H1 (cell line): ENCODE results near the gene BUD13. TPM values are rescaled to one million over a fixed set of nuclear protein-coding genes. Genes with fewer than 3 reads are reported as not detected.

Experiments used
- CTCF ChIA-PET: fragments of 300-600 bp; sonication (Branson Sonifier 250); formaldehyde crosslinking; loops from one replicate; lab custom pipeline; 2021; ENCODE audit not compliant: partially characterized antibody; lab: Charles Lee
- POLR2A ChIA-PET: fragments of 300-600 bp; sonication (Branson Sonifier 250); formaldehyde crosslinking; loops from one replicate; lab custom pipeline; 2021; ENCODE audit warnings: inconsistent platforms; ENCODE audit not compliant: partially characterized antibody; lab: Charles Lee
- DNase-seq, 2 experiments: peaks; one replicate each; pipeline versions ENCODE4 v3.0.0 to v3.0.0-alpha.2; 2010 to 2022; ENCODE audit warnings: low spot score in 2 of 2, low read depth in 1 of 2, mixed read lengths in 1 of 2
- FAIRE-seq: peaks from 2 replicates; lab custom pipeline; 2011; peaks lifted over from hg19 to GRCh38; lab: Jason Lieb, UNC
- H2AFZ ChIP-seq: 2 replicates; pipeline ENCODE4 v1.8.1; 2012; ENCODE audit warnings: low read length, inconsistent platforms
- H2AK5ac ChIP-seq: 2 replicates; pipeline ENCODE4 v1.6.1; 2013; ENCODE audit warnings: low read depth, low read length
- H2BK120ac ChIP-seq: replicated peaks from 2 replicates; pipeline ENCODE3; 2013; ENCODE audit warnings: low read depth, low read length, inconsistent platforms
- H2BK12ac ChIP-seq: 2 replicates; pipeline ENCODE4 v1.6.1; 2013; ENCODE audit warnings: low read depth, low read length
- H2BK15ac ChIP-seq: 2 replicates; pipeline ENCODE4 v1.6.1; 2013; ENCODE audit warnings: low read length
- H2BK20ac ChIP-seq: 2 replicates; pipeline ENCODE4 v1.6.1; 2013; ENCODE audit warnings: low read length
- H2BK5ac ChIP-seq: 2 replicates; pipeline ENCODE4 v1.6.1; 2013; ENCODE audit warnings: low read depth, low read length
- H3K14ac ChIP-seq: 2 replicates; pipeline ENCODE4 v1.6.1; 2013; ENCODE audit warnings: inconsistent platforms; ENCODE audit not compliant: insufficient read length
- H3K18ac ChIP-seq: 2 replicates; pipeline ENCODE4 v1.6.1; 2013; ENCODE audit warnings: low read length; ENCODE audit errors: extremely low read depth
- H3K23ac ChIP-seq: 2 replicates; pipeline ENCODE4 v1.6.1; 2013; ENCODE audit warnings: inconsistent platforms; ENCODE audit not compliant: insufficient read length
- H3K23me2 ChIP-seq: 2 replicates; pipeline ENCODE4 v1.6.1; 2013; ENCODE audit warnings: low read depth, low read length
- H3K27ac ChIP-seq: 2 replicates; pipeline ENCODE4 v1.6.1; 2011; ENCODE audit warnings: low read depth, low read length, inconsistent platforms
- H3K27me3 ChIP-seq, 4 experiments: replicated peaks in 1 of 4; 1 replicate in 1 of 4; 2 replicates in 3 of 4; pipeline versions ENCODE4 v1.6.1 to v1.8.1; 2011 to 2013; ENCODE audit warnings: low read length in 3 of 4, mild to moderate bottlenecking in 3 of 4, inconsistent platforms in 2 of 4, mixed read lengths in 2 of 4, moderate library complexity in 1 of 4; ENCODE audit not compliant: control insufficient read depth in 3 of 4, insufficient read depth in 3 of 4; ENCODE audit errors: extremely low read depth in 1 of 4
- H3K36me3 ChIP-seq, 4 experiments: 2 replicates each; pipeline versions ENCODE4 v1.6.1 to v1.8.1; 2011 to 2013; ENCODE audit warnings: mild to moderate bottlenecking in 4 of 4, low read length in 3 of 4, moderate library complexity in 2 of 4, control low read depth in 1 of 4, inconsistent platforms in 1 of 4; ENCODE audit not compliant: insufficient read depth in 4 of 4, control insufficient read depth in 2 of 4
- H3K4ac ChIP-seq: replicated peaks from 2 replicates; pipeline ENCODE3; 2013; ENCODE audit warnings: low read length, low read depth, mixed read lengths, inconsistent platforms; ENCODE audit not compliant: insufficient read length
- H3K4me1 ChIP-seq, 4 experiments: replicated peaks in 1 of 4; 1 replicate in 1 of 4; 2 replicates in 3 of 4; pipeline versions ENCODE4 v1.6.1 to v1.8.1; 2011 to 2013; ENCODE audit warnings: low read length in 3 of 4, inconsistent platforms in 2 of 4, mixed read lengths in 1 of 4; ENCODE audit not compliant: insufficient read depth in 4 of 4, control insufficient read depth in 3 of 4
- H3K4me2 ChIP-seq, 2 experiments: 2 replicates each; pipeline versions ENCODE4 v1.6.1 to v1.8.1; 2011 to 2013; ENCODE audit warnings: low read depth in 2 of 2, low read length in 2 of 2, control low read depth in 1 of 2, inconsistent platforms in 1 of 2, mild to moderate bottlenecking in 1 of 2; ENCODE audit not compliant: insufficient read depth in 1 of 2
- H3K4me3 ChIP-seq, 4 experiments: fragments of 200-600, 300-600 bp in 1 of 4; sonication (generic), shearing (Covaris generic), sonication (Bioruptor Twin) in 1 of 4; 2 replicates each; pipeline versions ENCODE4 v1.5.1 to v1.8.1; 2011 to 2016; ENCODE audit warnings: low read length in 4 of 4, low read depth in 3 of 4, control low read depth in 2 of 4, inconsistent platforms in 2 of 4, mild to moderate bottlenecking in 2 of 4, mixed read lengths in 1 of 4, moderate library complexity in 1 of 4; ENCODE audit not compliant: insufficient read depth in 2 of 4; ENCODE audit errors: extremely low read depth in 1 of 4
- H3K56ac ChIP-seq: replicated peaks from 2 replicates; pipeline ENCODE3; 2013; ENCODE audit warnings: low read depth, mild to moderate bottlenecking, mixed read lengths, low read length, inconsistent platforms; ENCODE audit not compliant: insufficient read length
- H3K79me1 ChIP-seq: 2 replicates; pipeline ENCODE4 v1.6.1; 2013; ENCODE audit warnings: low read depth, low read length, control low read depth
- H3K79me2 ChIP-seq, 2 experiments: 2 replicates each; pipeline versions ENCODE4 v1.6.1 to v1.8.1; 2012 to 2013; ENCODE audit warnings: low read length in 2 of 2, mild to moderate bottlenecking in 2 of 2, inconsistent platforms in 1 of 2; ENCODE audit not compliant: insufficient read depth in 2 of 2, control insufficient read depth in 1 of 2
- H3K9ac ChIP-seq, 4 experiments: replicated peaks in 1 of 4; 1 replicate in 1 of 4; 2 replicates in 3 of 4; pipeline versions ENCODE4 v1.6.1 to v1.8.1; 2011 to 2013; ENCODE audit warnings: low read depth in 3 of 4, low read length in 3 of 4, control low read depth in 2 of 4, mild to moderate bottlenecking in 2 of 4, moderate library complexity in 2 of 4, inconsistent platforms in 1 of 4; ENCODE audit errors: extremely low read depth in 1 of 4
- H3K9me3 ChIP-seq, 2 experiments: 2 replicates each; pipeline versions ENCODE4 v1.6.1 to v1.8.1; 2012 to 2013; ENCODE audit warnings: mild to moderate bottlenecking in 2 of 2, moderate library complexity in 2 of 2, control low read depth in 1 of 2, inconsistent platforms in 1 of 2, low read depth in 1 of 2, low read length in 1 of 2, mixed read lengths in 1 of 2; ENCODE audit not compliant: insufficient read depth in 2 of 2
- H4K20me1 ChIP-seq, 2 experiments: replicated peaks in 1 of 2; 2 replicates each; pipeline versions ENCODE3 to v1.8.1; 2011 to 2013; ENCODE audit warnings: inconsistent platforms in 2 of 2, low read length in 2 of 2, mild to moderate bottlenecking in 1 of 2; ENCODE audit not compliant: insufficient read depth in 2 of 2, control insufficient read depth in 1 of 2
- H4K5ac ChIP-seq: 2 replicates; pipeline ENCODE4 v1.6.1; 2013; ENCODE audit warnings: low read length, low read depth, mixed read lengths, inconsistent platforms; ENCODE audit not compliant: insufficient read length
- H4K8ac ChIP-seq: 2 replicates; pipeline ENCODE4 v1.8.0; 2013; ENCODE audit warnings: mild to moderate bottlenecking, moderate library complexity, low read length, inconsistent platforms; ENCODE audit not compliant: insufficient read depth; ENCODE audit errors: extremely low read depth
- H4K91ac ChIP-seq: replicated peaks from 2 replicates; pipeline ENCODE3; 2013; ENCODE audit warnings: low read length, mixed read lengths, inconsistent platforms; ENCODE audit not compliant: insufficient read length
- CHD1 ChIP-seq: IDR thresholded peaks from 2 replicates; pipeline ENCODE4 v1.6.1; 2012; ENCODE audit warnings: low read depth, low read length, improper control_type of control experiment
- CTBP2 ChIP-seq: IDR thresholded peaks from 2 replicates; pipeline ENCODE4 v1.7.0; 2011; ENCODE audit warnings: borderline replicate concordance, mild to moderate bottlenecking, moderate library complexity, mixed read lengths, low read length; ENCODE audit not compliant: insufficient read depth, insufficient read length
- HDAC6 ChIP-seq: IDR thresholded peaks from one replicate; pipeline ENCODE4 v1.7.1; 2012; ENCODE audit warnings: low read depth, mild to moderate bottlenecking, inconsistent platforms, low read length, moderate library complexity
- MAFK ChIP-seq: IDR thresholded peaks from 2 replicates; pipeline ENCODE4 v1.6.1; 2012; ENCODE audit warnings: low read depth, mild to moderate bottlenecking, improper control_type of control experiment, low read length
- POLR2AphosphoS5 ChIP-seq: IDR thresholded peaks from 2 replicates; pipeline ENCODE4 v1.6.1; 2011; ENCODE audit warnings: low read depth, low read length
- SIN3A ChIP-seq, 2 experiments: IDR thresholded peaks in 1 of 2; conservative IDR thresholded peaks in 1 of 2; 2 replicates each; pipeline ENCODE4 v1.6.1; 2011 to 2012; ENCODE audit warnings: low read length in 2 of 2, improper control_type of control experiment in 1 of 2, low read depth in 1 of 2, mild to moderate bottlenecking in 1 of 2
- SRF ChIP-seq: IDR thresholded peaks from 2 replicates; pipeline ENCODE4 v1.6.1; 2011; ENCODE audit warnings: mild to moderate bottlenecking, low read depth, low read length, moderate library complexity
- TEAD4 ChIP-seq: IDR thresholded peaks from 2 replicates; pipeline ENCODE4 v1.6.1; 2012; ENCODE audit warnings: low read depth, low read length, inconsistent platforms, mixed read lengths
- WGBS, 2 experiments: shearing (Covaris generic) in 1 of 2; methylation state at CpG; one replicate each; pipeline versions ENCODE4 v1.1.6 to v1.1.7; 2013 to 2015; ENCODE audit warnings: low lambda C conversion rate in 2 of 2, mixed read lengths in 2 of 2, inconsistent platforms in 1 of 2, low coverage in 1 of 2, missing lambda C conversion rate in 1 of 2; ENCODE audit not compliant: insufficient replicate concordance in 2 of 2, insufficient coverage in 1 of 2, insufficient read length in 1 of 2; ENCODE audit errors: extremely low coverage in 1 of 2, missing lambda C conversion rate in 1 of 2; 5-methylcytosine and 5-hydroxymethylcytosine counted together
- polyA plus RNA-seq, 7 experiments: library from polyadenylated mRNA; depleted of rRNA in 3 of 7; stranded (reverse) in 5 of 7; unstranded in 2 of 7; fragments of >200 nt in 5 of 7; fragments of 200-250 nt in 2 of 7; gene quantifications; 1 replicate in 5 of 7; 2 replicates in 1 of 7; 4 replicates in 1 of 7; pipeline versions ENCODE4 v1.2.1 to v1.2.3, GENCODE V29; 2011 to 2013; ENCODE audit warnings: missing spikeins in 2 of 7, mixed read lengths in 2 of 7
- total RNA-seq: library from RNA; stranded (reverse); fragmentation: NEBNext Ultra II Directional; extraction: Animal tissue kit (Norgen Biotek cat#: 25700); gene quantifications from 2 replicates; pipeline ENCODE4 v1.2.1, GENCODE V29; 2021
- TF ChIP-seq, protein P1 (sequence below), 3 experiments: IDR thresholded peaks; 1 replicate in 2 of 3; 2 replicates in 1 of 3; pipeline versions ENCODE4 v1.5.1 to v1.6.1; 2011; ENCODE audit warnings: low read length in 3 of 3, mild to moderate bottlenecking in 3 of 3, inconsistent platforms in 2 of 3, low read depth in 1 of 3, moderate library complexity in 1 of 3; ENCODE audit not compliant: insufficient read depth in 1 of 3; ENCODE audit errors: control extremely low read depth in 1 of 3

Gene BUD13
- total and polyA plus RNA-seq, 2 of the 8 experiments (the other 6 are each of a cell fraction or from before 2014, with no cell fraction given) = 24.8 to 27.2 TPM

DNA sequence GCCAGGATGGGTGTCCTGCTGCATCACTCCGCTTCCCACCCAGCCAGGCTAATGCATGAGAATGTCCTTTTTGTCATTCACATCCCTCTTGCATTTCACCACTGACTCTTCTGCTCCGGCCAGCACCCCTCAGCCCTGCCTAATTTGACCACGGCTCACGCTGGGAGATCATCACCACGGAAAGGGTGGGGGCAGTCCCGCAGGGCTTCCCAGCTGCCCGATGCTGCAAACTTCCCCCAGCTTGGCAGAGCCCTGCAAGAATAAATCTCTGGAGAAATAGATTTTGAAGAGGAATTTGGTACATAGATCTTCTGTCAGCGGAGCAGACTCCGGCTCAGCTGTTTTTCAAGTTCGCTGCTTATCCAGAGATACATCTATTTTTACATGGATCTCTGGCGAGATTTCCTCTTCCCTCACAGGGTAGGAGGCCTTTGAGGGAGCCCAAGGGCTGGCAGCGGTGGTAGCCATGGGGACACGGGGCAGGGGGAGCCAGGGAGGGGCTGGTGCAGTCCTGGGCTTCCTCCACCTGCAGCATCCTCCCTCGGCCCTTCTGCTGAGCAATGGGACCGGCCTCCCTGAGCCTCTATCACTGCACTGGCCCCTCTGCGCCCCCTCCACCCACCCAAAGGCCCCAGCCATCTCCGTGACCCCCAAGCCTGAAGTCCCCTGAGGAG, 62.6 kb downstream of the BUD13 start:
- peak overlapping the region in 1 of 4 experiments; percentile 16; a peak in 2 of 8 replicates for H3K4me3 ChIP-seq
- no peak for FAIRE-seq
- TF ChIP-seq MAFK = no peak
- TF ChIP-seq, protein P1, sequence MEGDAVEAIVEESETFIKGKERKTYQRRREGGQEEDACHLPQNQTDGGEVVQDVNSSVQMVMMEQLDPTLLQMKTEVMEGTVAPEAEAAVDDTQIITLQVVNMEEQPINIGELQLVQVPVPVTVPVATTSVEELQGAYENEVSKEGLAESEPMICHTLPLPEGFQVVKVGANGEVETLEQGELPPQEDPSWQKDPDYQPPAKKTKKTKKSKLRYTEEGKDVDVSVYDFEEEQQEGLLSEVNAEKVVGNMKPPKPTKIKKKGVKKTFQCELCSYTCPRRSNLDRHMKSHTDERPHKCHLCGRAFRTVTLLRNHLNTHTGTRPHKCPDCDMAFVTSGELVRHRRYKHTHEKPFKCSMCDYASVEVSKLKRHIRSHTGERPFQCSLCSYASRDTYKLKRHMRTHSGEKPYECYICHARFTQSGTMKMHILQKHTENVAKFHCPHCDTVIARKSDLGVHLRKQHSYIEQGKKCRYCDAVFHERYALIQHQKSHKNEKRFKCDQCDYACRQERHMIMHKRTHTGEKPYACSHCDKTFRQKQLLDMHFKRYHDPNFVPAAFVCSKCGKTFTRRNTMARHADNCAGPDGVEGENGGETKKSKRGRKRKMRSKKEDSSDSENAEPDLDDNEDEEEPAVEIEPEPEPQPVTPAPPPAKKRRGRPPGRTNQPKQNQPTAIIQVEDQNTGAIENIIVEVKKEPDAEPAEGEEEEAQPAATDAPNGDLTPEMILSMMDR (IDR thresholded peaks at IDR 0.05; ENCODE audit: control extremely low read depth in 1 of 3, insufficient read depth in 1 of 3, low read depth in 1 of 3, low read length in 3 of 3) = no peak
- no peak for TF ChIP-seq POLR2AphosphoS5
- TF ChIP-seq TEAD4 = no peak; the same call in 1 of the 2 replicates
- no peak for TF ChIP-seq SRF
- no peak for TF ChIP-seq CHD1
- TF ChIP-seq SIN3A (conservative IDR thresholded peaks at IDR 0.05 in 1 of 2, IDR thresholded peaks at IDR 0.05 in 1 of 2; ENCODE audit: low read depth in 1 of 2, low read length in 2 of 2) = no peak
- TF ChIP-seq HDAC6 = no peak
- no peak for TF ChIP-seq CTBP2

More for the DNA sequence above, 62.6 kb downstream of the BUD13 start:
- H3K56ac ChIP-seq = no peak overlapping the region
- no peaks in the 10 kb centered on the region for H3K79me1 ChIP-seq
- H3K9ac ChIP-seq = no peak overlapping the region
- 0 out of 2 replicates have a peak overlapping the region, but pooled peaks have one; percentile 90 for H2BK12ac ChIP-seq
- 37% methylated on average over 15 of the region's 17 CpGs; no CpG with 5 or more reads in 1 of the 2 experiments for WGBS, 2 experiments
- H3K27me3 ChIP-seq = peaks cover 0 to 25% (median 16%) of the 10 kb centered on the region in 4 experiments; a peak in 5 of 7 replicates
- peaks cover 7 to 32% (median 16%) of the 10 kb centered on the region in 4 experiments for H3K4me1 ChIP-seq
- peak overlapping the region; percentile 56 to 60; a peak in 3 of 4 replicates for H3K4me2 ChIP-seq
- peak overlapping the region; percentile 56 for H4K91ac ChIP-seq
- H4K8ac ChIP-seq = no peak overlapping the region; the same call in 1 of the 2 replicates
- POLR2A ChIA-PET = no interaction called here
- H2BK20ac ChIP-seq = peak overlapping the region; percentile 80
- no peaks in the 10 kb centered on the region for H3K36me3 ChIP-seq
- DNase-seq = no peak
- H2BK5ac ChIP-seq = no peak overlapping the region
- H3K4ac ChIP-seq = no peak overlapping the region
- no peak overlapping the region for H2BK120ac ChIP-seq
- no peaks in the 10 kb centered on the region for H3K9me3 ChIP-seq
- CTCF ChIA-PET = interaction anchor here (0.6 to 19.2 kb wide), 8 partner anchors 8 to 69 kb away, joined by 3 to 334 read pairs (median 4); no protein-coding TSS in a partner anchor
- no peak overlapping the region for H3K23ac ChIP-seq
- H4K5ac ChIP-seq = no peak overlapping the region
- H3K23me2 ChIP-seq = no peaks in the 10 kb centered on the region
- H3K27ac ChIP-seq = no peak overlapping the region
- no peak overlapping the region for H3K14ac ChIP-seq
- H4K20me1 ChIP-seq = no peaks in the 10 kb centered on the region
- H3K79me2 ChIP-seq = no peaks in the 10 kb centered on the region
- H2AFZ ChIP-seq = no peak overlapping the region
- peak overlapping the region; percentile 83 for H3K18ac ChIP-seq
- 0 out of 2 replicates have a peak overlapping the region, but pooled peaks have one; percentile 46 for H2BK15ac ChIP-seq
- peak overlapping the region; percentile 76; the same call in 1 of the 2 replicates for H2AK5ac ChIP-seq
